ENCODE measurements around the gene PHYKPL.

GRCh38 chr5:178232920-178233429 lies 373 bp upstream of the PHYKPL start:
- TF ChIP-seq GABPA (IDR thresholded peaks at IDR 0.05; ENCODE audit: borderline replicate concordance, insufficient read depth, low read length) (no peak), YY1 (IDR thresholded peaks at IDR 0.05; ENCODE audit: low read depth, low read length) (no peak), POLR2AphosphoS5 (IDR thresholded peaks at IDR 0.05; ENCODE audit: low read depth, low read length) (no peak), CTCF (IDR thresholded peaks at IDR 0.05; ENCODE audit: control extremely low read depth in 1 of 3, insufficient read depth in 1 of 3, low read depth in 1 of 3, low read length in 3 of 3) (no peak), EP300 (IDR thresholded peaks at IDR 0.05; ENCODE audit: borderline replicate concordance in 1 of 2, low read depth in 2 of 2, low read length in 2 of 2) (no peak), GTF2F1 (IDR thresholded peaks at IDR 0.05; ENCODE audit: borderline replicate concordance, low read depth, low read length) (no peak), TCF12 (IDR thresholded peaks at IDR 0.05; ENCODE audit: low read depth, low read length) (no peak), POLR2A (IDR thresholded peaks at IDR 0.05; ENCODE audit: control extremely low read depth in 1 of 2, low read depth in 2 of 2, low read length in 2 of 2) (no peak)
